NCI-H2081 (cell line): ENCODE measurements around the gene KLRC3.
"Not testable (repeated sequence)": the region's sequence is repeated elsewhere in the genome, so short reads cannot be mapped to it uniquely, and the experiment has no call there.

ENCODE experiments used
- DNase-seq, 2 experiments: peaks; one replicate each; lab custom pipeline; 2025; lab: John Stamatoyannopoulos, UW

The KLRC3 gene

GRCh38 chr12:10400829-10401228, 19.6 kb downstream of the KLRC3 start:
- DNase-seq, result no peak

GRCh38 chr12:10398168-10398567, 22.2 kb downstream of the KLRC3 start:
- no peak for DNase-seq

- DNase-seq, result no peak
Observed at GRCh38 chr12:10397296-10397695, 23.1 kb downstream of the KLRC3 start.

- DNase-seq, result not testable (repeated sequence)
Observed at GRCh38 chr12:10396176-10396575, 24.2 kb downstream of the KLRC3 start.

- peak; percentile 76 to 84 for DNase-seq
Observed at GRCh38 chr12:10395390-10395998, 24.9 kb downstream of the KLRC3 start.

- not testable (repeated sequence) for DNase-seq
Observed at GRCh38 chr12:10394531-10395152, 25.8 kb downstream of the KLRC3 start.

- DNase-seq, result peak; percentile 5 to 26
Observed at GRCh38 chr12:10393291-10393690, 27.1 kb downstream of the KLRC3 start.

GRCh38 chr12:10392394-10392930, 27.9 kb downstream of the KLRC3 start:
- DNase-seq, result peak; percentile 56 to 88

- DNase-seq, result not testable (repeated sequence)
Observed at GRCh38 chr12:10390991-10391390, 29.4 kb downstream of the KLRC3 start.

- no peak for DNase-seq
Observed at GRCh38 chr12:10389904-10390303, 30.5 kb downstream of the KLRC3 start, which contains the start of gene KLRK1. TSS of gene KLRK1 (minus strand) at chr12:10390041. CDS start at chr12:10388810, 1,231 bp downstream.

- DNase-seq, result no peak
Observed at GRCh38 chr12:10388624-10389413, 31.6 kb downstream of the KLRC3 start.

GRCh38 chr12:10387498-10387897, 32.9 kb downstream of the KLRC3 start:
- DNase-seq, result not testable (repeated sequence)

- DNase-seq, result no peak
Observed at GRCh38 chr12:10386857-10387256, 33.5 kb downstream of the KLRC3 start.

GRCh38 chr12:10385166-10385613, 35.2 kb downstream of the KLRC3 start:
- no peak for DNase-seq

- no peak for DNase-seq
Observed at GRCh38 chr12:10384191-10384590, 36.2 kb downstream of the KLRC3 start.

- DNase-seq, result no peak
Observed at GRCh38 chr12:10381928-10382628, 38.3 kb downstream of the KLRC3 start.

- DNase-seq, result not testable (repeated sequence)
Observed at GRCh38 chr12:10378737-10379136, 41.7 kb downstream of the KLRC3 start.

GRCh38 chr12:10374624-10375018, 45.8 kb downstream of the KLRC3 start:
- no peak for DNase-seq

- peak; percentile 3 to 19 for DNase-seq
Observed at GRCh38 chr12:10372559-10372958, 47.8 kb downstream of the KLRC3 start.

- DNase-seq, result not testable (repeated sequence)
Observed at GRCh38 chr12:10371893-10372535, 48.4 kb downstream of the KLRC3 start.
